Suppressor macrophage treated with lipopolysaccharide for 1 hour (primary cell): Measurements from ENCODE around the gene UBA7.
"Not testable (repeated sequence)": the region's sequence is repeated elsewhere in the genome, so short reads cannot be mapped to it uniquely, and the experiment has no call there.

Experiments used
- DNase-seq, 3 donors: peaks; one replicate each; pipeline ENCODE4 v3.0.0-alpha.2; 2020 to 2022

The UBA7 gene

DNA sequence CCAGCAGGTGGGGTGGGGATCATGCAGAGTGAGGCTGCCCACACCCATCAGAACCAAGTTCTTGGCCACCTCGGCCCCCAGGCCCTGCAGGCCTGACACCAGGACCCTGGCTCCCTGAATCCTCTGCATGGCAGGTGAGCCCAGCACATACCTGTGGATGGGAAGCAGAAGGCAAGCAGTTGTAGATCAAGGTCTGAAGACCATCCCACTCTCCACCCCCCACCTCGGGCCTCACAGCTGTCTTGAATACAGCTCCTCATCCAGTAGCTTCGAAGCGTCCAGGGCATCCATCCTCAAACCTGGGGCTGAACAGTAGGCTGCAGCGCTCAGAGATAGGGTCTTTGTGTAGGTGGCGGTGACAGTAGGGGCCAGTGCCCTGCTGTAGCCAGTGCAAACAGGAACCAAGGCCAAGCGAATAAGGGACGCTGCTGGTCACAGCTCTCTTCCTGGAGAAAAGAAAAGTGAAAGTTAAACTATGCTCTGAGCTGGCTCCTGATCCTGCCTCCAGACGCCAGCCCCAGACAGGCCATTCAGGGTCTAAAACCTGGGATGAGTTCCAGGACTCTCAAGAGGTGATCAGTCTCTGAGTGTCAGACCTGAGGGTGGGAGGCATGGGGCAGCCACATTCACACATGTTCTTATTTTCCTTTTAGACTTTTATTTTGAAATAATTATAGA lies at the start of gene UBA7:
TSS of gene UBA7 (minus strand) at position 457 of the 678 bp plus-strand sequence. CDS start at position 291, 166 bp downstream.
- DNase-seq, result peak; percentile 77 to 88 (median 85)

DNA sequence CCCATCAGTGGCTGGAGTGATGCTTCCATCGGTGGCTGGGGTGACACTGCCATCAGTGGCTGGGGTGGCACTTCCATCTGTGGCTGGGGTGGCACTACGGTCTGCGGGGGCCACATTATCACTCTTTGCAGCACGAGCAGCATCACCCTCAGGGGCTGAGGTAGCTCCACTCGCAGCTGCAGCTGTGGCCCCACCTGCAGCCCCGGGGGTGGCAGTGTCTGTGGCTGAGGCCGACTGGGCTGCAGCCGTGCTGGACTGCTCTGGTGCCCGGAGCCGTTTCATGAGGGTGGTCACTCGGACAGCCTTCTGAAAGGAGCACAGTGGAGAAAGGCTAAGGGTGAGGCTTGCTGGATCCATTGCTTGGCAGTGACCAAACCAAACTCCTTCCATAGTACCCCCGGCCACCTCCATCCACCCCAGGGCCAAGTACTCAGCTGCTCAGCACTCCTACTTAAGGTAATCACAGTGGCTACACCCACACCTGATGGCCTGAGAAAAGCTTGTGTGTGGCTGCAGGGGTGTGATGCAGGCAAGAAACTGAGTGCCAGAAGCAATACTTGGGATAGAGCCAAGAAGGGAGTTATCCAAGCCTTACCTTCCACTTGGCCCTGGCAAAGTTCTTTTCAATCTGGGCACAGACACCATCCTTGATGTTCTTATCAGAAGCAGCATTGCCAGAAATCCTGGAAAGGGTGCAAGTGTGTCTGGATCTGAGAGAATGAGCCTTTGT lies 46.0 kb upstream of the UBA7 start:
- DNase-seq, result no peak

- DNase-seq, result peak; percentile 97 to 98 (median 97)
Measured at GRCh38 chr3:49856181-49857005, 42.6 kb upstream of the UBA7 start, which contains the start of gene TRAIP. TSS of gene TRAIP (minus strand) at chr3:49856564. CDS start at chr3:49856453, 111 bp downstream.

GRCh38 chr3:49855662-49856061 lies 41.9 kb upstream of the UBA7 start:
- no peak for DNase-seq

- no peak for DNase-seq
Measured at GRCh38 chr3:49845694-49846093, 31.9 kb upstream of the UBA7 start.

GRCh38 chr3:49844464-49845183 lies 30.9 kb upstream of the UBA7 start:
- DNase-seq, result no peak

GRCh38 chr3:49842843-49843517 lies 29.2 kb upstream of the UBA7 start:
- no peak for DNase-seq

GRCh38 chr3:49841806-49842205 lies 28.1 kb upstream of the UBA7 start:
- DNase-seq, result no peak

- DNase-seq, result peak in 1 of 3 donors; percentile 10
Measured at GRCh38 chr3:49841126-49841696, 27.5 kb upstream of the UBA7 start.

DNA sequence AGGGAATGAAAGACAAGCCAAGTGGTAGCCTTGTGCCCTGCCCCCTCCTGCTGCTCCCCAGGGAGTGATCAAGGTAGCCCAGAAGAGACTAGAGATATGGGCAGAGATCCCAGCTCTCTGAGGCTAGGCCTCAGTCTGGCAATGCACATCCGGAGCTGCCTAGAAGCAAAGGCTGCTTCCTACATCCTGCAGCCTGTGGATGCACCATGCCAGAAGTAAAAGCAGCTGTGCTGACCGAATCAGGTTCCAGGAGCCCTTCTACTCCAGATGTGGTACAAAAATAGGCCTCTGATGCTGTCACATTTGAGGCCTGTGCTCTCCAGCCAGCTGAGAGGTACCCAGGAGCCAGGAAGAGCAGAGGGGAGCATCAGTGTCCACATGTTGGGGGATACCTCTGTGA lies 26.6 kb upstream of the UBA7 start:
- no peak for DNase-seq

DNA sequence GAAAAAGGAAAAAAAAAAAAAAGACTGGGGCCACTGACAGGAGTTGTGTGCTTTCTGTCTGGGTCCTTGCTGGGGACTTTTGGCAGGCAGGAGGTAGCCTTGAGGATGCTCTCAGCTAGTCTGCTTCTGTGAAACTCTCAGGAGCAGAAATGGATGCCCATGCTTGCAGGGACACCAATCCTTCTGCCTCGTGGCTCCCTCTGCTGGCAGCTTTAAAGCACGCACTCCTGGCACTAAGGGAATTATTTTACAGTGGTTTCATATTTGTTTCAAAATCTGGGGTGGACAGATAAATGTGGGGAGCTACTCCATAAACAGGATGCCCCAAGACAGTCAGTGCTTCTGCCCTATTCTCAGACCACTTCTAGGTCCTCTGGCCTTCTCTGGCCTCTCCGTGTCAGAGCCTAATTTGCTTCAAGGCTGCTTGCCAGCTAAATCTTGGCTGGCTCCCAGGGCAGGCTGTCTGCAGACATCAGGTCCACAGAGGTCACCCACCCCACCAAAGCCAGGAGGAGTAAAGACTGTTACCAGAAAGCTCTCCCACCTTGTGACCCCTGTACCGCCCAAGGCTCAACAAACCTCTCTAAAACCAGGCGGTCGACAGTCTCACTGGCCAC lies 25.5 kb upstream of the UBA7 start:
- DNase-seq, result peak; percentile 86 to 91 (median 91)

DNA sequence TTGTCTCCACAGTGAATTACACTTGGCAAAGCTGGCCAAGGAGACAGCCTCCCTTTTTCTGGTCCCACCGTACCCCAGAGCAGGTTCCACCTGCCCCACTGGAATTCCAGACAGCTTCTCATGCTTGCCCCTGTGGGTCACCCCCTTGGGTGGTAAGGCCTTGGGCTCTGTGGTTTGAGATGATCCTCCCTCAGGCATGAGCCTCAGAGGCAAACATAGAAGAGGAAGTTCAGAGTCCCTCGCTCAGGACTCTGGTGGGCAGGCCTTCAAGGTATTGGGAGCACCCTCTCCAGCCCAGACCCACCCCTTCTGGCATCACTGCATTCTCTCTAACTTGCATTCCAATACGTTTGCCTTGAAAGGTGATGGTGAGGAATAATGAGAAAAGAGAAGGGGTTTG lies 17.6 kb upstream of the UBA7 start:
- DNase-seq, result no peak

DNA sequence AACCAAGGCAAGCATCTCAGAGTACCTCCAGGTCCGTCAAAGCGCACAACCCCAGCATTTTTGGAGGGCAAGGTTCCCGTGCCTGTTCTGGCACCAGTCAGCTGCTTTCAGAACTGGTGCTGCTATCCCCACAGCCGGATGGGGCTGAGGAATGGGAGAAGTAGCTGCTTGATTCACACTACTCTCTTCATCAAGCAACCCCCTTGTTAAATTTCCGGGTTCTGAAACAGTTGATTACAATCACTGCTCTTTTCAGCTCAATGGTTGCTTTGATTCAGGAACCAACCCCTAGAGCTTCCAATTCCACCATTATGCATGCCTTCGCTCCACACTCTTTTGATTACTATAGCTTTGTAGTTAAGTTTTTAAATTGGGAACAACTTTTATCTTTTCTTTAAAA lies 12.3 kb upstream of the UBA7 start:
- no peak for DNase-seq

GRCh38 chr3:49823131-49823530 lies 9.4 kb upstream of the UBA7 start:
- DNase-seq, result not testable (repeated sequence)

DNA sequence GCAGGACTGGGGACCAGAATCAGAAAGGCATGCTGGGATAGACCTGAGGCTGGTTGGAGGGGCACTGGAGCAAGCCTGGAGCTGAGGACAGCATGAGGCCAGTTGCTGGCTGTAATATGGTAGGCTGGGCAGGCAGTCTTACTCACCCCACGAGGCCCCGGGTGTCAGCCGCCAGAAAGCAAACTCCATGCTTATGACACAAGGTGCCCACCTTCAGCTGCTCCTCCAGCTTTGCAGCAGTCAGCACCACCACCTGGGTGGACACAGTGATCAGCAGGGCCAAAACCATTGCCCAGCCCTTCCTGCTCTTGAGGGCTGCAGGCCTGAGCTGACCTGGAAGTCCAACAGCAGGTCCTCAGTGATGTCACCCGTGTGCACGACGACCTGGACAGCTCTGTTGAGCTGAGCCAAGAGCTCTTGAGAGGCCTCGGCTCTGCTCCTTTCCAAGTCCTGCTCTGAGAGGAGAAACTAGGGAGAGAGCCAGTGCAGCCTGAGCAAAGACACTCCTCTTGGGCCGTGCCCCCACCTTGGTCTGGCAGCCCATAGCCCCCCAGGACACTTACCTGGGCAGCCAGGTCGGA lies 747 bp downstream of the UBA7 start:
- peak in 1 of 3 donors; percentile 9 for DNase-seq

GRCh38 chr3:49807431-49808114 lies 6.2 kb downstream of the UBA7 start:
- no peak for DNase-seq

- no peak for DNase-seq
Measured at GRCh38 chr3:49806850-49807249, 6.9 kb downstream of the UBA7 start.

DNA sequence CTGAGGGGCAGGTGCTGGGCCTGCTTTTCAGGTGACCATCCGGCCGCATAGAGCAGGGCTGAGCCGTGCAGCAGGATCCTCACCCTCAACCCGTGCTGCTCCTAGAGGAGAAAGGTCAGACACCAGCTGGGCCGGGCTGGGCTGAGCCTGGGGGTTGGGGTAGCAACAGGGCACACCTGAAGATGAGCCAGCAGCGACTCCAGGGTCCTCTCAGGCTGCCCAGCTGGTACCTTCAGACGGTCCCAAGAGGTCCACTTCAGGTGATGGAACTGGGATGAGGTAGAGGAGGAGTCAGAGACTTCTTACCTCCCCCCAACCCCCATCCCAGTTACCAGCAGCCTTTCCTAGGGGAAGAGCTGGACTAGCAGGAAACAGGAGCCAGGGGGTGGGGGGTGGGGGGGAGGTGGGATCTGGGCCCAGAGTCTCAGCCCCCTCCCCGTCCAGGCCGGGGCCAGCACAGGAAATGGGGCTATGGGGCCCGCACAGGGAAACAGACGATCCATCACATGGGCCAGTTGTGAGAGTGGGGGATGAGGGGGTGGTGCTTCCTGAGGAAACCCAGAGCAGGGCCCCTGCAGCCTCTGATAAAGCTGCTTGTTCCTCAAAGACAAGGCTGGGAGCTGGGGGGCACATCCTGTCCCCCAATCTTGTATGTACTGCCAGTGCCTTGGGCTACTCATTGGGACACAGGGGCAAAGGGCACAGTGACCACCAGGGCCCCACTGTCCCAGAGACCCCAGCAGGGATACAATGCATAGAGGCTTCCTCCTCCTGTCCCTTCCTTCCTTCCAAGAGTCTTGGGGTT lies 7.7 kb downstream of the UBA7 start:
- DNase-seq, result peak; percentile 36 to 53 (median 46)

GRCh38 chr3:49805367-49805782 lies 8.4 kb downstream of the UBA7 start:
- DNase-seq, result peak in 1 of 3 donors; percentile 13
